GM19099 (cell line): ENCODE results near the gene ACAN.

ENCODE experiments used
- POLR2A ChIP-seq: IDR thresholded peaks from 3 replicates; pipeline ENCODE4 v1.6.1; 2011; ENCODE audit warnings: low read depth; ENCODE audit not compliant: insufficient read length; ENCODE audit errors: extremely low read depth

Gene ACAN

DNA sequence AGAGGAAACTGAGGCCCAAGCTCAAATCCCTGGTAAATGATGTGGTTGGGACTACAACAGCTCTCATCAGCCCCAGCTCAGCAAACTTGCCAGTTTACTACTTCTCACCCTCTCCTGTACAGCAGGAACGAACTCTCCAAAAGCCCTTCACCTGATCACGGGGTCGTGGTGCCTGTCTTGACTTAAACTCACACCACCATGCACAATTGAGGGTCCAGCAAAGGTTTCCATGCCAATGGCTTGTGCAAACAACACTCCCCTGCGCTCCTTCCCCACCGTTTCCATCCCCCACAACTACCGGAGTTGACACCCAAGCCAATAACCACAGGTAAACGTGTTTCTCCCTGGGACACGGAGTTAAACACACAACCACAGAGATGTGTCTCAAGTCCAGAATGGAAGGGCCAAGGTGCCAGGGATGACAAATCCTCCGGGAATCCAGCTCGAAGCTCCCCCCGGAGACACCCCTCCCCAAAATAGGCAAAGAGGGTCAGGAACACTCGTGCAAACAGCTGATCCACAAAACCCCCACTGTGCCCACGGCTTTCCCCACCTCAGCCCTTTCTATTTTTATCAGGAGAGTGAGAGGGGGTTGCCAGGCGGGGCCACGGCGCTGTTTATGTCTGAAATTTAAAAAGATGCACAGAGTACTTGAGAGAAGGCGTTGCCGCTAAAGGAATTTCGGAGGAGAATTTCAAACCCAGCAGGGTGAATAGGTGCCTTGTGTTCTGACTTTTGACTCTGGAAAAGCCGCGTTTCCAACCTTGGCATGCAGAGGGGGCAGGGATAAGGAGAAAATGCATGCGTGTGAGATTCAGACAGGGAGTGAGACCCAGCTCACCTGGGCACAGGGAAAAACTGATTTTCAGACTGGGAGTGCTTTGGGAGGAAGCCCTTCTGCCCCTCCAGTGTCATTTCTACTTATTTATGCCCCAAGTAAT, 10.6 kb upstream of the ACAN start:
- no peak for TF ChIP-seq POLR2A

GRCh38 chr15:88794001-88794400, 9.2 kb upstream of the ACAN start:
- TF ChIP-seq POLR2A, result no peak

DNA sequence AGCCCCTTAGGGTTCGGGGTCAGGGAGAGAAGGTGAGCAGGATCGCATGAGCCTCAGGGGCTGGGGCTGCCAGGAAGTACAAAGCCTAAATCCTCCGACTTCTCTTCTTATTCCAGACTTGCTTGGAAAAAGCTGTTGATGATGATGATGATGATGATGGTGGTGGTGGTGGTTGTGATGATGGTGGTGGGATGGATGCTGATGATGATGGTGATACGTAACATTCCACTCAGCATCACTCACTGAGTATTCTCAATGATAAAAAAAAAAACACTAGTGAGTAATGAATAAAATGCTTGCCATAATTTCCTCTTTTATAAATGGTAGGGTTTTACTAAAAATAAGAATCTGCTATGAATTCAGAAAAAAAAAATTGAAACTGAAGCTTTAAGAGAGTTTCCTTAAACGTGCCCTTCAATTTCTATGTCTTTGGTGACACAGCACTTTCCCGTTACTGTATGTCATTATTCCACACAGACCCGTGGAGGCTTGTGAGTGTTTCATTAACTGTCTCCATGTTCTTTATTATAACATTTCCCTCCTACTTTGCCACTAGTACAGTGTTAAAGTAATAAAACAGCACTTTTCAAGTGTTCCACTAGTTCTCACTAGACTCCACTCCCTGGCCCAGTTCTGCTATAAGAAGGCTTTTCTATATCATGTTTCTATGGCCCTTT, 5.4 kb upstream of the ACAN start:
- TF ChIP-seq POLR2A, result no peak

DNA sequence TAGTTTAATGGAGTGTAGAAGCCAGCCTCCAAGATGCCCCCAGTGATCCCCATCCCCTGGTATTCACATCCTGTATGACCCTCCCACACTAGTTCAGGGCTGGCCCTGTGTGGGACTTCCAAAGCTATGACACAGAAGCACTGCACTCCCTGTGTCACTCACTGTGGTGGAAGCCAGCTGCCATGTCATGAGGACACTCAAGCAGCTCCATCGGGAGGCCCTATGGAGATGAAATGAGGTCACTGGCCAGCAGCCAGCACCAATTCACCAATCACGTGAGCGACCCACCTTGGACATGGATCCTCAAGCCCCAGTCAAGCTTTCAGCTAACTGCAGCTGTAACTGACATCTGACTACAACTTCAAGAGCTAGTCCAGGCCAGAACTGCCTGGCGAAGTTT, 3.9 kb upstream of the ACAN start:
- no peak for TF ChIP-seq POLR2A

- no peak for TF ChIP-seq POLR2A
These were observed 3.2 kb upstream of the ACAN start for GRCh38 chr15:88800026-88800425.

GRCh38 chr15:88800738-88801137, 2.5 kb upstream of the ACAN start:
- no peak for TF ChIP-seq POLR2A

DNA sequence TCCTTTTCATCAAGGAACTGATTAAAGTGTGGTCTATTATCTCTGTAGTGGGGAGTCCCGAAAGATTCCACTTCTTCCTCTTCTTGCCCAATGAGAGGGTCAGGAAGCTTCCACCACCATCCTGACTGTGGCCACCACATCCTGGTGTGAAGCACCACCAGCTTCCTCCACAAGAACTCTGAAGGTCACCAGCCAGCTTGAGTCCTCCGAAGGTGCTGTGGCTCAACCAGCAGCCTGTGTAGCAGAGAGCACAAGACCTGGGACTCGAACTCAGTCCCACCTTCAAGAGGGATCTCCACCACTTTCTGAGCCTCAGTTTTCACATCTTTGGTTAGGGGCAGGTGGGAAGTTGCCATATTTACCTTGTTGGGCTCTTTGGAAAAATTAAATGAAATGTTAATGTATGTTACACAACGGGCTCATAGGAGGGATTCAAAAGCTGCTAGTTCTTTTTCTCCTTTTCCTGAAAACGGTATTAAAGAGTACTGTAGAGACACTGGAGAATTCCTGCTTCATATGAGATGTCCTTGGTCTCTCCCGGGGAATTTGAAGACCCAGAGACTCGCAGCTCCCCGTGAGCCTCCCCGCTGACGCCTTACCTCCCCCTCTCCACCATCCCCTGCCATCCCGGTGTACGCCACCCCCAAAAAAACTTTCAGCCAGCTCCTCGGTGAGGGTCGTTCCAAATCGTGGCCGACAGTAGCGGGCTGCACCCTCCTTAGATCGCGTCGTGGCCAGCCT, 816 bp upstream of the ACAN start:
- no peak for TF ChIP-seq POLR2A

DNA sequence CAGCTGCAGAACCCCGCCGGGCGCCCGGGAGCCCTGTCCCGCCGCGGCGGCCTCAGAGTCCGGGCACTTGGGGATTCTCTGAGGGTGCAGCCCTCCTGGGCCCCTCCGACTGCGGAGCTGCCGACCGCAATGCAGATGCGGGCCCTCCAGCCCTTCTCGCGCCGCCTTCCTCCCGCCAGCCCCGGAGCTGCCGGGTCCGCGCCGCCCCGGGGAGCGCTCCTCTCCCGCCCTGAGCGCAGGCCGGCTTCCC, 320 bp upstream of the ACAN start:
- TF ChIP-seq POLR2A, result no peak

GRCh38 chr15:88803920-88804247, 648 bp downstream of the ACAN start:
- TF ChIP-seq POLR2A, result no peak

- TF ChIP-seq POLR2A, result no peak
These were observed 1.0 kb downstream of the ACAN start for GRCh38 chr15:88804257-88804656.

DNA sequence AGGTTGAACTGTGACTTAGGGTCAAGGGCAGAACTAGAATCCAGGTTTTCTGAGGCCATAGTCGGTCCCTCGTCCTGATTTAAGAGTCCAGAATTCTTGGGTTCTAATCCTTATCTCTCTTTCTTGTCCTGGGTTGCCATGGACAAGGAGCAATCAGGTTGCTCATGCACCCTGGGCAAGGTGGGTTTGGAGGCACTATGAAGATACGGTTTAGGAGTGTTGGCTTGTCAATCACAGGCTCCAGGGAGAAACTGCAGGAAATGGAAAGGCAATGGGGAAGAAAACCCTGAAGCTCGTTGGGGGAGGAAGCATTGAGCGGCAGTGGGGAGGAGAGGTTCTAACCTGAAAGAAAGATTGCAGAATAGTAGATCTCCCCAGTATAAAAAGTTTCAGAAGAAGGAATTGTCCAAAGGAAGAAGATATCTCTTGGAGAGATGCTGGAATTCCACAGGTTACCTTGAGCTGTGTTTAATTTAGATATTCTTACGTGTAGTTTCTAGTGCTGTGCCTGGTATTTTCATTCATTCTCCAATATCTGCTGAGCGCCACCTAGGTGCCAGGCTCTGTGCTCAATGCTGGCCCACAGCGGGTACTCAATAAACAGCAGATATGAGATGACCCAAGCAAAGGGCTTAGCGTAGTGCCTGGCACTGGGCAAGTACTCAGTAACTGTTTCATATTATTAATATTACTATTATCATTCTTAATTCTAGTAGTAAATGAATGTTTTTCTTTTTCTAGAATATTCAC, 2.0 kb downstream of the ACAN start:
- no peak for TF ChIP-seq POLR2A

- TF ChIP-seq POLR2A, result no peak
These were observed 7.2 kb downstream of the ACAN start for GRCh38 chr15:88810446-88810845.

DNA sequence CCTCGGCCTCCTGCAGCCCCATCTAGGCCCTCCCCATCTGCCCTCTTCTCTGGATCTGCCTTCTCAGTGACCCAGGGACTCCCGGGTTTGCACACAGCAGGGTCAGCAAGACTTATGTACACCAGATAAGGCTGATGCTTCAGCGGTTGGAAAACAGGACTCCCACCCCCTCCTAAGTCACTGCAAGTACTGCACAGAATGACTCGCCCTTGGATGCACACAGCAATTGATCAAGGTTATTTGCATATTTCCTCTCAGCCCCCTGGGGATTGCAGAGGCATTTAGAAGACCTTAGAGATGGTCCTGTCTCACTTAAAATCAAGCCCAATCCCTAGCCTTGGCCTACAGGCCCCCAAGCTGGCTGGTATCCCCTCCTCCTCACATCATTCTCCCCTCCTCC, 8.9 kb downstream of the ACAN start:
- no peak for TF ChIP-seq POLR2A

GRCh38 chr15:88813960-88814359, 10.7 kb downstream of the ACAN start:
- TF ChIP-seq POLR2A, result no peak

- no peak for TF ChIP-seq POLR2A
These were observed 11.2 kb downstream of the ACAN start for GRCh38 chr15:88814393-88814792.
